HL-60 (cell line): Measurements from ENCODE around the gene NFIB.

Experiments used
- CTCF ChIP-seq: IDR thresholded peaks from one replicate; pipeline ENCODE4 v1.5.1; 2011; ENCODE audit warnings: low read length, control low read depth, inconsistent platforms; ENCODE audit not compliant: insufficient read depth
- POLR2AphosphoS5 ChIP-seq: IDR thresholded peaks from 2 replicates; pipeline ENCODE4 v1.6.1; 2012; ENCODE audit warnings: low read depth
- REST ChIP-seq: IDR thresholded peaks from 2 replicates; pipeline ENCODE4 v1.6.1; 2012; ENCODE audit warnings: low read depth; ENCODE audit not compliant: insufficient replicate concordance
- SPI1 ChIP-seq: IDR thresholded peaks from 2 replicates; pipeline ENCODE4 v1.6.1; 2012; ENCODE audit warnings: low read depth, mild to moderate bottlenecking, borderline replicate concordance

GRCh38 chr9:14170973-14171596, 142.9 kb downstream of the NFIB start:
- TF ChIP-seq CTCF (no peak), REST (no peak), POLR2AphosphoS5 (no peak), SPI1 (no peak)
